ENCODE data around the gene BMAL1. TPM values are rescaled to one million over a fixed set of nuclear protein-coding genes. Genes with fewer than 3 reads are reported as not detected.

Gene BMAL1
- total and polyA plus RNA-seq, 2 of the 4 experiments (the other 2 are of a cell fraction), result 8.8 to 9.9 TPM

GRCh38 chr11:13362596-13363109 is 85.1 kb downstream of the BMAL1 start:
- POLR2A ChIA-PET (ENCODE audit: unreplicated experiment), result no interaction called here
- no peak for ATAC-seq (ENCODE audit: low read depth)

More at GRCh38 chr11:13362596-13363109, 85.1 kb downstream of the BMAL1 start:
- no peak overlapping the region for H3K18ac ChIP-seq (ENCODE audit: low read depth, low read length)
- H3K27me3 ChIP-seq (ENCODE audit: control insufficient read depth, insufficient read depth, low read length), result no peaks in the 10 kb centered on the region
- H3K56ac ChIP-seq (ENCODE audit: extremely low read depth, insufficient read depth, low read length), result no peak overlapping the region
- H3K9ac ChIP-seq (ENCODE audit: low read depth, low read length), result no peak overlapping the region
- no peak overlapping the region for H2BK20ac ChIP-seq (ENCODE audit: low read depth, low read length)
- H4K8ac ChIP-seq (ENCODE audit: low read depth in 2 of 2, low read length in 2 of 2), result no peak overlapping the region
- dilution Hi-C loops (cut with HindIII; ENCODE audit: low sequenced_read_pairs, unreplicated experiment) (no loop called here), intact Hi-C loops (cut with micrococcal nuclease) (no loop called here), in situ Hi-C loops (cut with MboI; ENCODE audit: low sequenced_read_pairs) (no loop called here)
- H3K4me1 ChIP-seq (ENCODE audit: control insufficient read depth, insufficient read depth, low read length), result peaks cover 12% of the 10 kb centered on the region
- H2BK120ac ChIP-seq (ENCODE audit: low read depth, low read length), result no peak overlapping the region
- H2BK5ac ChIP-seq (ENCODE audit: low read depth, low read length, poor library complexity, severe bottlenecking), result no peak overlapping the region
- no peak overlapping the region for H2AK9ac ChIP-seq (replicated peaks; ENCODE audit: low read depth, low read length, poor library complexity)
- H2AFZ ChIP-seq (replicated peaks; ENCODE audit: low read length, poor library complexity), result no peak overlapping the region
- no peak for TF ChIP-seq NFE2L2 (IDR thresholded peaks at IDR 0.05; ENCODE audit: low read depth, low read length)
- TF ChIP-seq RCOR1 (IDR thresholded peaks at IDR 0.05; ENCODE audit: insufficient replicate concordance, low read length), result no peak
- no peak overlapping the region for H3K23ac ChIP-seq (ENCODE audit: low read depth, low read length)
- H4K5ac ChIP-seq (ENCODE audit: low read depth, low read length), result no peak overlapping the region
- no peak overlapping the region for H2BK15ac ChIP-seq (ENCODE audit: low read depth, low read length)
- H3K4ac ChIP-seq (ENCODE audit: low read depth, low read length), result no peak overlapping the region
- no peak overlapping the region for H3K4me2 ChIP-seq (ENCODE audit: low read depth, low read length)
- peaks cover 12% of the 10 kb centered on the region; the same call in 1 of the 2 replicates for H3K9me1 ChIP-seq (ENCODE audit: insufficient read depth, low read length)
- no peak overlapping the region for H3K27ac ChIP-seq (ENCODE audit: insufficient read depth, low read length)
- no peak overlapping the region for H3K14ac ChIP-seq (replicated peaks; ENCODE audit: low read depth, low read length)
- WGBS, 2 experiments (ENCODE audit: extremely low coverage in 2 of 2, insufficient read length in 1 of 2), result 80% methylated on average over 2 of the region's 9 CpGs; no CpG with 5 or more reads in 1 of the 2 experiments
- no peaks in the 10 kb centered on the region for H4K20me1 ChIP-seq (ENCODE audit: insufficient read depth, low read length)
- H3K9me3 ChIP-seq (ENCODE audit: control insufficient read depth, insufficient read depth, low read length), result no peaks in the 10 kb centered on the region
- H4K91ac ChIP-seq (ENCODE audit: insufficient read depth, low read depth, low read length), result no peak overlapping the region
- 0 out of 4 replicates have a peak, but pooled peaks cover 0 to 3% of the 10 kb centered on the region in 2 experiments for H3K79me1 ChIP-seq (ENCODE audit: low read depth in 1 of 2, low read length in 2 of 2)
- no TSS peak for BruUV-seq (replicated peaks)
- H2AK5ac ChIP-seq (ENCODE audit: low read depth, low read length), result no peak overlapping the region
- H3K36me3 ChIP-seq (ENCODE audit: control insufficient read depth, insufficient read depth, low read length), result peaks cover 10% of the 10 kb centered on the region
- no peak overlapping the region for H3K4me3 ChIP-seq (ENCODE audit: insufficient read depth, low read depth, low read length)
- DNase-seq, result no peak
- CTCF ChIA-PET, result interaction anchor here (2.3 kb wide), 1 partner anchor 152 kb away, joined by 5 read pairs; no protein-coding TSS in a partner anchor

Data from IMR-90 (cell line).